Caki2 (cell line): Measurements from ENCODE around the gene FEM1B. TPM values are rescaled to one million over a fixed set of nuclear protein-coding genes. Genes with fewer than 3 reads are reported as not detected.

Source experiments
- DNase-seq: peaks from one replicate; pipeline ENCODE4 v3.0.0-alpha.2; 2015; ENCODE audit warnings: low read depth
- in situ Hi-C: cut with HindIII; loops from 2 replicates; pipeline ENCODE4 v1.10.0; 2016; ENCODE audit warnings: low sequenced_read_pairs, low pct_unique_long_range_greater_than_20kb, mixed read lengths
- total RNA-seq: library from RNA; depleted of rRNA; stranded (reverse); fragments of >200 nt; shearing (Covaris generic); gene quantifications from 2 replicates; pipeline ENCODE4 v1.2.3, GENCODE V29; 2014; ENCODE audit warnings: low replicate concordance; rRNA removed

Gene FEM1B
- total RNA-seq, 1 experiment from 2014 or later = 15.9 TPM

GRCh38 chr15:68333775-68334470 lies 56.4 kb downstream of the FEM1B start:
- DNase-seq = no peak
- in situ Hi-C loops = no loop called here

DNA sequence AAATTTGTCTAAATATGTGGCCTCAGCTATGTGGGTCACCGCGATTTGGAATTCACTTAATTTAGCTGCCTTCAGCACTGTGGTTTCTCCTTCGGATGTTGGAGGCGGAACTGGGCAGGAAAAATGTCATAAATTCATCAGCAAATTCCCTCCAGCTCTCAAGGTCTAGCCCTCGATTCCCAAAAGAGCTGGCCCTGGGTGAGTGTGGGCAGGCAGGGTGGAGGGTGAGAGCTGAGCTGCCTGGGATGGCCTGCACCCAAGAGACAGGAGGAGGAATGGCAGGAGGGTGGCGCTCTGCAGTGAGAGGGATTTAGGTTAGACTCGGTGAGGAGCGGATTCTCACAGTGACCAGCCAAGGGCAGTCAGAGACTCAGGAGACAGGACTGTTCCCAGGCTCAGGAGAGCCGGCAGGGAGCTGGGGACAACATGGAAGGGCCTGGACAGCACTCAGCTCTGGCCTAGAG lies 57.1 kb downstream of the FEM1B start:
- no peak for DNase-seq
- in situ Hi-C loops = no loop called here

- in situ Hi-C loops = no loop called here
- DNase-seq = no peak
Measured at GRCh38 chr15:68335251-68335650, 57.7 kb downstream of the FEM1B start.

DNA sequence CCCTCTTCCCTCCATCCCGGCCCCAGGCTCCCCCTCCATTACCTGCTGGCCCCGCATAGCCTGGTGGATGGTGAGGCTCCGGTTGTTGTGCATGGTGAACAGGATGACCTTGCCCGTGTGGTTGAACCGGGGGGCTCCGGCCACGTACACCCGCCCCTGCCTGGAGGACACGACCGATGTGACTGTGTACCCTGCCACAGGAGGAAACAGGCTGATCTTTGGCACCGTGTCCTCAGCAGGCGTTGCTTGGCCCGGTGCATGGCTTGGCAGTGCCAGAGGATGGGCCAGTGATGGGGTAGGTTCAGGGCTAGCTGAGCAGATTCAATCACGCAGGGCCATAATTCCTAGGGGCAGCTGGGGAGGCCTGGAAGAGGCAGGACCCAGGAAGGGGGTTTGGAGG lies 58.1 kb downstream of the FEM1B start:
- DNase-seq = no peak
- in situ Hi-C loops = no loop called here

GRCh38 chr15:68336516-68336915 lies 59.0 kb downstream of the FEM1B start:
- no peak for DNase-seq

DNA sequence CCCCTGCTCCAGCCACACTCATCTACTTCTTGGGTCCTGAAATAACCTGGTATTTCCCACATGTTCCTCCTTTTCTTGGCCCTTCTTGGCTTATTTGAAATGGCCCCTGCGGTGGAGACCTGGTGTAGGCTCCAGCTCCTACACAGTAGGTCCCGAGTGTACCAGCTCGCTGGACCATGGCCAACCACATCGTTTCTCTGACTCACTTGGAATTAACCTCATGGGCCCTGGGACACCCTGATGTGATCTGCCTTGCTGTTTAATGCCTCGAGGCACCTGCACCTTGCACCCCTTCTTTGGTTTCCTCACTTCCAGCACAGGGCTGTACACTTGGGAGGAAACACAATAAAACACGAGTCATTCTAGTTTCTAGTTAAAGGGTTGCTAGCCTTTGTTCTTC lies 60.3 kb downstream of the FEM1B start:
- in situ Hi-C loops = no loop called here
- no peak for DNase-seq

More at GRCh38 chr15:68336516-68336915, 59.0 kb downstream of the FEM1B start:
- in situ Hi-C loops = no loop called here

DNA sequence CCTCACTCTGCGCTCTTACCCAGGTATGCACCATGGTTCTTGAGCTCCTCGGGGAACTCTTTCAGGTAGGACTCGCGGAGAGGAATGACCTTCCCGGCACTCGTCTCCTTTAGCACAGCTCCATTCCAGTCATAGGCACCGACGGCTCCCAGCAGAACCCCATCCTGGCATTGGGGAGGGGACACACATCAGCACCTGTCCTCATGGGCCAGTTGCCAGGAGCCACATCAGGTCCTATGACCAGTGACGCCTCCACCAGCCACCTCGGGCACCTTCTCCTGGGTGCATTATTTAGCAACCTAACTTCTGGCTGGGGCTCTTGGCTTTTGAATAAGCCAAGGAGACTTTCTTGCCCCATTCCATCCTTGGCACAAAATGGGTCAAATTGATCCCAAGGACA lies 61.9 kb downstream of the FEM1B start:
- in situ Hi-C loops = no loop called here
- DNase-seq = no peak

GRCh38 chr15:68340726-68341671 lies 63.5 kb downstream of the FEM1B start:
- no peak for DNase-seq
- in situ Hi-C loops = no loop called here

DNA sequence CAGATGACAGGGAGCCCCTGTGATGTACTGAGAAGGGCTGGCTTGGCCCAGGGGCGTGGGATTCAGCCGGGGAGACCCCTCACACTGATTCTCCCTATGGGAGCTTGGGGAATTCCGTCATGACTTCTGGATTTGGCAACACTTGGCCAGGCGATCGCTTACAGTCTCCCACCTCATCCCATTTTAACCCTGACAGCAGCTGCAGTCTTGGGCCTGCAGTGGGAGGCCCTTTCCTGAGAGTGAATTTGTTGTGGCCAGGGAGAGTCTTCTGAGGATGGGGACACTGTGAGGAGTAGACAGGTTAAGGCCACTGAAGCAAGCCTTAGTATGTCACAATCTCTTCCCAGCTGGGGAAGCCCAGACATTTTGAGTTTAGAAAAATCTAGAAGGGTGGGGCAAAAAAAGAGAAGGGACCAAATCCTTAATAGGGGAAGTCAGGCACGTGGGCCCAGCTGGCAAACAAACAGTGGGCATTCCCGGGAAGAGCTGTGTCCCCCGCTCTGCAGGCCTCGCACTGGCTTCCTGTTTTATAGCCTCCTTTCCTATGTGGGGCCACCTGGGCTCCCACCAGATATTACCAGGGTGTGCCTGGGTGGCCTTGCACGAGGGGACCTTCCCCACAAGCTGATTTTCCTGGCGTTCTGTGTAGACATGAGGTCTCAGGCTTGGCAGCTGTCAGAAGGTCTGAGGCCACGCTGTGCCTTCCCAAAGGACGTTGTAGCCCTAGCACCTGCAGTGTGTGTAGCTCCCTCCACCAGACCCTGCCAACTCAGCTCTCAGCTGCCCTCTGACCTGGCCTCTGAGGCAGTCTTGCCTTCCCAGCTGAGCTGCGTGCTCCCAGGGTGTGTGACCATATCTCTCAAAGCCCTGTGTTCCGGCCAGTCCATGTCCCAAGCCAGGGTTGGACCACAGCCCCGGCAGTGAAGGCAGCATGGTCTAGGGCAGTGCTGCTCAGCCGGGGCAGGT lies 64.5 kb downstream of the FEM1B start:
- no peak for DNase-seq
- in situ Hi-C loops = no loop called here

DNA sequence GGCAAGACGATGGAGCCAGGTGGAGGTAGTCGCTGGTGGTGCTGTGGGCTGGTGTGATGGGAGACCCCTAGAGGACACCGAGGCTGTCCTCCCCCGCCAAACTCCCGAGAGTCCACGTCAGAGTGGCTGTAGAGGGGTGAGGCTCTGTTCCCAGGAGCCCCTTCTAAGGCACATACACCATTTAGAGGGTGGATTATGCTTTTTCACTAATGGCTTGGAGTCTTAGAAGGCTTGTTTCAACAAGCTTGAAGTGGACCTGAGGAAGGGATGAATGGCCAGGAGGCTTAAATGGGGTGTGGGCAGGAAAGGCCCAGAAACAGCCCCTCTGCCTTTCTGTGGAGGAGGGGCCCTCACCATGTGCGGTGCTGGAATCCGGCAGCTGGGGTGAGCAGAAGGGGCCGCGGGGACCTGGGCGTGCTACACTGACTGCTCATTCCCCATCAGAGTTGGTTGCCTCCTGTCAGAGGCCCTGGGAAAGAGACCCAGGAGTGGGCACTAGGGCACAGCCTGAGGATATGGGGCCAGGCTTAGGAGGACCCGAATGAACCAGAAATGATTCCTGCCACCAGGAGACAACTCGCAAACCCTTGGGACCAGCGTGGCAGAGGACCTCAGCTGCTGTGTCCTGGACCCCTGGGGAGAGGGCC lies 66.2 kb downstream of the FEM1B start:
- in situ Hi-C loops = no loop called here
- no peak for DNase-seq

DNA sequence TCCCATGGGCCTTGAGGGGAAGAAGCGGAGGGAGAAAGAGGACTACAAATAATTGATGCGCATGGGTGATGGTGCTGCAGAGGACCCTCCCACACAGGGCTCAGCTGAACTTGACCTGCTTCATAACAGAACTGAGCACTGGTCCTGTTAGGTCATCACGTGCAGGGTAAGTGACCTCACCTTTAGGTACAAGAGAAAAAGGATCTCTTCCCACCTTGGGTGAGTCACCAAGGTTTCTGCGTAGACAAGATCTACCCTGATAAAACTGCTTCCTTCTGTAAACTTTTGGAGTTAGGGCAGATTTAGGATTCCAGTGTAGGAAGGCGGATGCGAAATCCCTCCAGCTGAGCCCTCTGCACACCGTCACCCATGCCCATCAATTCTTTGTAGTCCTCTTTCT lies 67.1 kb downstream of the FEM1B start:
- in situ Hi-C loops = no loop called here
- no peak for DNase-seq

Other genes with a start within 250 kb of the FEM1B start
- gene PIAS1, start 223.4 kb upstream of the FEM1B start, total RNA-seq = 3.6 and 26.2 TPM in 2 replicates
- gene CALML4, start 72.4 kb upstream of the FEM1B start, total RNA-seq = 0.27 and 1.8 TPM in 2 replicates
- gene CLN6, start 48.0 kb upstream of the FEM1B start, total RNA-seq = 15.9 and 16.8 TPM in 2 replicates
- gene ITGA11, start 154.4 kb downstream of the FEM1B start, total RNA-seq = not detected in 2 replicates